COLO829 (cell line): ENCODE data around the gene C1QTNF1.
"Not testable (repeated sequence)": the region's sequence is repeated elsewhere in the genome, so short reads cannot be mapped to it uniquely, and the experiment has no call there.

ENCODE experiments used
- DNase-seq: peaks from one replicate; pipeline ENCODE4 v3.0.0; 2012; ENCODE audit warnings: low spot score

C1QTNF1 gene

GRCh38 chr17:79055197-79055596, 31.2 kb downstream of the C1QTNF1 start:
- no peak for DNase-seq

GRCh38 chr17:79057737-79058385, 33.9 kb downstream of the C1QTNF1 start:
- DNase-seq: no peak

GRCh38 chr17:79062691-79063090, 38.7 kb downstream of the C1QTNF1 start:
- DNase-seq: no peak

- DNase-seq: no peak
These were observed 40.1 kb downstream of the C1QTNF1 start for GRCh38 chr17:79064026-79064425.

GRCh38 chr17:79065105-79065670, 41.2 kb downstream of the C1QTNF1 start:
- peak; percentile 46 for DNase-seq

- no peak for DNase-seq
These were observed 43.0 kb downstream of the C1QTNF1 start for GRCh38 chr17:79066963-79067362.

- no peak for DNase-seq
These were observed 46.4 kb downstream of the C1QTNF1 start for GRCh38 chr17:79070266-79070880.

- DNase-seq: no peak
These were observed 47.3 kb downstream of the C1QTNF1 start for GRCh38 chr17:79071161-79071740.

GRCh38 chr17:79072544-79072943, 48.6 kb downstream of the C1QTNF1 start:
- DNase-seq: no peak

- no peak for DNase-seq
These were observed 49.2 kb downstream of the C1QTNF1 start for GRCh38 chr17:79073016-79073705.

- no peak for DNase-seq
These were observed 49.7 kb downstream of the C1QTNF1 start for GRCh38 chr17:79073706-79074088.

- DNase-seq: not testable (repeated sequence)
These were observed 50.2 kb downstream of the C1QTNF1 start for GRCh38 chr17:79074121-79074648.

- peak; percentile 92 for DNase-seq
These were observed 50.9 kb downstream of the C1QTNF1 start, which contains the start of gene ENGASE for GRCh38 chr17:79074649-79075445. ENGASE (plus strand) TSS chr17:79074824; CDS start chr17:79074945, 121 bp downstream.

GRCh38 chr17:79075446-79075750, 51.4 kb downstream of the C1QTNF1 start:
- no peak for DNase-seq

- no peak for DNase-seq
These were observed 52.0 kb downstream of the C1QTNF1 start for GRCh38 chr17:79075861-79076406.

GRCh38 chr17:79077587-79077986, 53.6 kb downstream of the C1QTNF1 start:
- no peak for DNase-seq

GRCh38 chr17:79078476-79079190, 54.7 kb downstream of the C1QTNF1 start:
- no peak for DNase-seq

GRCh38 chr17:79079421-79080200, 55.6 kb downstream of the C1QTNF1 start:
- no peak for DNase-seq

GRCh38 chr17:79080349-79080748, 56.4 kb downstream of the C1QTNF1 start:
- DNase-seq: no peak

- no peak for DNase-seq
These were observed 56.9 kb downstream of the C1QTNF1 start for GRCh38 chr17:79080761-79081290.
